Astrocyte of the spinal cord (primary cell): ENCODE results near the gene GALNT13.

ENCODE experiments used
- DNase-seq: peaks from one replicate; pipeline ENCODE4 v3.0.0; 2011; ENCODE audit warnings: low read depth, low spot score
- H3K4me3 ChIP-seq: 2 replicates; pipeline ENCODE4 v1.5.1; 2011; ENCODE audit warnings: low read depth, mild to moderate bottlenecking, low read length, moderate library complexity
- in situ Hi-C: cut with HindIII; loops from 2 replicates; pipeline ENCODE4 v1.10.0; 2017; ENCODE audit warnings: low sequenced_read_pairs
- TF ChIP-seq, protein P1 (sequence below): IDR thresholded peaks from 2 replicates; pipeline ENCODE4 v1.5.1; 2012; ENCODE audit warnings: low read depth, mild to moderate bottlenecking, low read length, inconsistent platforms

GALNT13 gene

DNA sequence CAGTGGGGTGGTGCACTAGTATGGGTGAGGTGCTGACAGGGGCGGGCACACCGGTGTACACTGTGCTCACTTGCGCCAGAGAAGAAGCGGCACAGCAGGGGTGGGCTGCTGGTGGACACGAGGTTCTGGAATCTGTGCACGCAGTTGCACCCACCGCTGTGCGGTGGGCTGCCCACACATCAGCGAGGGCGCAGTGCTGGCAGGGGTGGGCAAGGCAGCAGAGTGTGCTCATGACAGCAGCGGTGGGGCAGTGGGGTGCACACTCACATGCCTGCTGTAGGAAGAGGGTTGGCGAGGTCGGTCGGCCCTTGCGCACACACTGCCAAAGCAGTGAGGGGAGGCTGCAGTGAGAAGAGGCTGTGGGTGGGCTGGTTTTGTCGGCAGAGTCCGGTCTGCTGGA, 141.8 kb downstream of the GALNT13 start:
- DNase-seq = no peak
- in situ Hi-C loops = no loop called here
- H3K4me3 ChIP-seq = no peak overlapping the region
- TF ChIP-seq, protein P1, sequence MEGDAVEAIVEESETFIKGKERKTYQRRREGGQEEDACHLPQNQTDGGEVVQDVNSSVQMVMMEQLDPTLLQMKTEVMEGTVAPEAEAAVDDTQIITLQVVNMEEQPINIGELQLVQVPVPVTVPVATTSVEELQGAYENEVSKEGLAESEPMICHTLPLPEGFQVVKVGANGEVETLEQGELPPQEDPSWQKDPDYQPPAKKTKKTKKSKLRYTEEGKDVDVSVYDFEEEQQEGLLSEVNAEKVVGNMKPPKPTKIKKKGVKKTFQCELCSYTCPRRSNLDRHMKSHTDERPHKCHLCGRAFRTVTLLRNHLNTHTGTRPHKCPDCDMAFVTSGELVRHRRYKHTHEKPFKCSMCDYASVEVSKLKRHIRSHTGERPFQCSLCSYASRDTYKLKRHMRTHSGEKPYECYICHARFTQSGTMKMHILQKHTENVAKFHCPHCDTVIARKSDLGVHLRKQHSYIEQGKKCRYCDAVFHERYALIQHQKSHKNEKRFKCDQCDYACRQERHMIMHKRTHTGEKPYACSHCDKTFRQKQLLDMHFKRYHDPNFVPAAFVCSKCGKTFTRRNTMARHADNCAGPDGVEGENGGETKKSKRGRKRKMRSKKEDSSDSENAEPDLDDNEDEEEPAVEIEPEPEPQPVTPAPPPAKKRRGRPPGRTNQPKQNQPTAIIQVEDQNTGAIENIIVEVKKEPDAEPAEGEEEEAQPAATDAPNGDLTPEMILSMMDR = no peak

DNA sequence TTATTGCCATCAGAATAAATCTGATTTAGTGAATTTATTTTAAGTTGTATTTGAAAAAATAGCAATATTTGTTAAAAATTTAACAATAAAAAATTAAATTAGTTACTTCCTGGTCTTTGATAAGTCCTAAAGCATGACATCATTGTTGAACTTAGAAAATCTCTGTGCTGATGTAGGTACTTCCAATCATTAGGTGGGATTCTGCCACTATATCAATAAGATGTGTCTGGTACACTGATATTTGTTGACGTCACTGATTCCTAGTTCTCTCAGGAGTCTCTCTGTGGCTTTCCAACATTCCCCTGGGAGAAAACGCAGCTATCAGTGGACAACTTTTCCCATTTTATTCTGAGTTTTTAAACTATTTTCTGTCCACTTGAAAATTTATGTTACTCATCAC, 143.5 kb downstream of the GALNT13 start:
- DNase-seq = no peak
- in situ Hi-C loops = no loop called here
- no peak overlapping the region for H3K4me3 ChIP-seq
- TF ChIP-seq, protein P1 = no peak

DNA sequence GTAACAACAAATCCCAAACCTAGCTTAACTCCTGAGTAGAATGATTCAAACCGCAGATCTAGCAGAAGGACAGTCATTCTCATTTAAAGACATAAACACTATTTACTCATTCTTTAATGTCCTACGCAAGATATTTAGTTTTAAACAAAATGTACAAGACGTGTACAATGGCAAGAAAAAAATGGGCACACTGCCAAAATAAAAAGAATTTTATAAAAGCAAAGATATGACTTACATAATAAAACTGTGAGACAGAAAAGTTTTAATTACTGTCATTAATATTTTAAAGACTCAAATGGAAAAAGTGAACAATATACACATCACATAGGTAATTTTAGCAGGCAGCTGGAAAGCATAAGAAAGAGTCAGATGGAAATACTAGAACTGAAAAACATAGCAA, 157.8 kb downstream of the GALNT13 start:
- no peak overlapping the region for H3K4me3 ChIP-seq
- TF ChIP-seq, protein P1 = no peak
- DNase-seq = no peak
- in situ Hi-C loops = no loop called here

DNA sequence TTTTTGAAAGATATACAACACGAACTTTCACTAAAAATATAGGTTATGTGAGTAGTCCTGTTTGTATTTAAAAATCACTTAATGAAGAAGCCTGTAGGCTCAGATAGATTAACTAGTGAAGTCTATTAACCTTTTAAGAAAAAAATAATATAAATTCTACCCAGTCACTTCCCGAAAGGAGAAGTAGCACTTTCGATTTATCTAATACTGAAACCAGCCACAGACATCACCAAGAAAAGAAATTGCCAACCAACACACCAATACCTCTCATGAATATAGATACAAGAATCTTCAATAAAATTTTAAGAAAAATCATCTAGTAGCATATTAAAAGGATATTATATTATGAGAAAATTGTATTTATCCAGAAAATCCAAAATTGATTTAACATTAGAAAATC, 160.5 kb downstream of the GALNT13 start:
- no peak for DNase-seq
- in situ Hi-C loops = no loop called here
- no peak overlapping the region for H3K4me3 ChIP-seq
- TF ChIP-seq, protein P1 = no peak

DNA sequence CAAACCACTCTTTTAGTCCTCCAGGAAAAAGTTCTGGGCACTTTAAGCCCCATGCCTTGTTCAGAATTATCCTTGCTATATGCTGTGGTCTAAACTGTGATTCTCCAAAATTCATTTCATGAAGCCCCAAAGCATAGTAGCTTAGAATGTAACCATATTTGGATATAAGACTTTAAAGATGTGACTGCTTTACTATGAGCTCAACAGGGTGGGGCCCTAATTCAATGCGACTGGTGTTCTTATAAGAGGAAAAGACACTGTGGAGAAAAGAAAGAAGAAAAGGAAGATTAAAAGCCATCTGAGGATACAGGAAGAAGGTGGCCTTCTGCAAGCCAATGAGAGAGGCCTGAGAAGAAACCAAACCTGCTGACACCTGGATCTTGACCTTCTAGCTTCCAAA, 174.8 kb downstream of the GALNT13 start:
- TF ChIP-seq, protein P1 = no peak
- no peak overlapping the region for H3K4me3 ChIP-seq
- in situ Hi-C loops = no loop called here
- DNase-seq = no peak

DNA sequence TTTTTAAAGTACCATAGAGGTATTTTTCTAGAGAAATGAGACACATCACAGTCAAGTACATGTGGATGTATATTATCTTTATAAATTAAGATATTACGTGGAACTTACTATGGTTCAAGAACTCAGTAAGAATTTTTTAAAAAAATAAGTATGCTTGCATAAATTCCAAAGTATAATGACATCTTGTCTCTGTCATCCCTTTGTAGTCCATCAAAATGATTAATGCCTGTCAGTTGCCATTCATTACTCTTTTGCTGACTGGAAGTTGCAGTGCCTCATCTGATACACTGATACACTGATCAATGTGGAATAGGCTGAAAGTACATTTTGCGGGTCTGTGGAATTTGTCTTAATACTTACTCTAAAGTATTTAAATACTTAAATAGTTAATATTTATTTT, 177.2 kb downstream of the GALNT13 start:
- TF ChIP-seq, protein P1 = no peak
- H3K4me3 ChIP-seq = no peak overlapping the region
- no peak for DNase-seq
- in situ Hi-C loops = no loop called here

DNA sequence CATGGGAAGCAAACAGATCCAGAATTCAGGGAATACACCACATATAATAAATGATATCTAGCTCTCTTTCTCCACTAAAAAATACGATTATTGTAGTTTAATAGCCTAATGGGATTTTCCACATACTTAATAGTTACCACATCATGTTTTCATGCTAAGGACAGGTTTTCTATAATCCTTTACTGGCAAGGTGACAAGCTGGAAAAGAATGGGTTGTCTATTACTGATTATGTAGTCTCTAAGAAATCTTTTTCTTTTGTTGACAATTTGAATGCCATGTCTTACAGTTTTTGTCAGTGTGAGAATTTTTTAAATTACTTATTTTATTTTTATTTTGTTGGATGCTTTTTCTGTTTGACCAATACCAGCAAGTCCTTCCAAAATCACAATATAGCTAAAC, 177.8 kb downstream of the GALNT13 start:
- TF ChIP-seq, protein P1 = no peak
- no peak for DNase-seq
- in situ Hi-C loops = no loop called here
- no peak overlapping the region for H3K4me3 ChIP-seq
